GM20000 (cell line): ENCODE data around the gene ZNF688.

Experiments
- DNase-seq: peaks from one replicate; pipeline ENCODE4 v3.0.0; 2012; ENCODE audit warnings: low spot score
- TF ChIP-seq, protein P1 (sequence below): IDR thresholded peaks from 2 replicates; pipeline ENCODE4 v1.5.1; 2012; ENCODE audit warnings: mild to moderate bottlenecking, control low read depth; ENCODE audit errors: extremely low read depth, missing control alignments

Gene ZNF688

DNA sequence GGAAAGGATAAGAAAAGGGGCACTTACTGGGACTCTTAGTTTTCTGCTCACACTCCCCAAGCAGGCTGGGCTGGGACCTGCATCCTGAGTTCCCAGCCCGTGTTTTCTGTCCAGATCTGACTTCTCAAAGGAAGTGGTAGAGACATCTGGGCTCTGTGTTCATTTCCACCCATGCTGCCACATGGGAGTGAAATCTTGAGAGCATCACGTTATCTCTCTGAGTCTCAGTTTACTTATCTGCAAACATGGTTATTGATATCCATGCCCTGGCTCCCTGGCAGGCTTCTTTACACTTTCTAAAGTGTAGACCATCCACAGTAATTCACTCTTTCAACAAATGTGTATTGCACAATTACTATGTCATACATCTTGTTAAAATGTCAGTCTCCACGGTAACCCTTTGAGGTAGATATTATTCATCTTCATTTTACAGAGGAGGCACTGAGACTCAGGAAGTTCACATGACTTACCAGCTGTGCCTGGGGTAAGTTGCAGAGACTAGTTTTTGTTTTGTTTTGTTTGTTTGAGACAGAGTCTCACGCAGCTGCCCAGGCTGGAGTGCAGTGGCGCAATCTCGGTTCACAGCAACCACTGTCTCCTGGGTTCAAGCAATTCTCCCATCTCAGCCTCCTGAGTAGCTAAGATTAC lies 3.4 kb downstream of the ZNF688 start:
- peak; percentile 73 for DNase-seq
- TF ChIP-seq, protein P1, sequence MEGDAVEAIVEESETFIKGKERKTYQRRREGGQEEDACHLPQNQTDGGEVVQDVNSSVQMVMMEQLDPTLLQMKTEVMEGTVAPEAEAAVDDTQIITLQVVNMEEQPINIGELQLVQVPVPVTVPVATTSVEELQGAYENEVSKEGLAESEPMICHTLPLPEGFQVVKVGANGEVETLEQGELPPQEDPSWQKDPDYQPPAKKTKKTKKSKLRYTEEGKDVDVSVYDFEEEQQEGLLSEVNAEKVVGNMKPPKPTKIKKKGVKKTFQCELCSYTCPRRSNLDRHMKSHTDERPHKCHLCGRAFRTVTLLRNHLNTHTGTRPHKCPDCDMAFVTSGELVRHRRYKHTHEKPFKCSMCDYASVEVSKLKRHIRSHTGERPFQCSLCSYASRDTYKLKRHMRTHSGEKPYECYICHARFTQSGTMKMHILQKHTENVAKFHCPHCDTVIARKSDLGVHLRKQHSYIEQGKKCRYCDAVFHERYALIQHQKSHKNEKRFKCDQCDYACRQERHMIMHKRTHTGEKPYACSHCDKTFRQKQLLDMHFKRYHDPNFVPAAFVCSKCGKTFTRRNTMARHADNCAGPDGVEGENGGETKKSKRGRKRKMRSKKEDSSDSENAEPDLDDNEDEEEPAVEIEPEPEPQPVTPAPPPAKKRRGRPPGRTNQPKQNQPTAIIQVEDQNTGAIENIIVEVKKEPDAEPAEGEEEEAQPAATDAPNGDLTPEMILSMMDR: no peak

DNA sequence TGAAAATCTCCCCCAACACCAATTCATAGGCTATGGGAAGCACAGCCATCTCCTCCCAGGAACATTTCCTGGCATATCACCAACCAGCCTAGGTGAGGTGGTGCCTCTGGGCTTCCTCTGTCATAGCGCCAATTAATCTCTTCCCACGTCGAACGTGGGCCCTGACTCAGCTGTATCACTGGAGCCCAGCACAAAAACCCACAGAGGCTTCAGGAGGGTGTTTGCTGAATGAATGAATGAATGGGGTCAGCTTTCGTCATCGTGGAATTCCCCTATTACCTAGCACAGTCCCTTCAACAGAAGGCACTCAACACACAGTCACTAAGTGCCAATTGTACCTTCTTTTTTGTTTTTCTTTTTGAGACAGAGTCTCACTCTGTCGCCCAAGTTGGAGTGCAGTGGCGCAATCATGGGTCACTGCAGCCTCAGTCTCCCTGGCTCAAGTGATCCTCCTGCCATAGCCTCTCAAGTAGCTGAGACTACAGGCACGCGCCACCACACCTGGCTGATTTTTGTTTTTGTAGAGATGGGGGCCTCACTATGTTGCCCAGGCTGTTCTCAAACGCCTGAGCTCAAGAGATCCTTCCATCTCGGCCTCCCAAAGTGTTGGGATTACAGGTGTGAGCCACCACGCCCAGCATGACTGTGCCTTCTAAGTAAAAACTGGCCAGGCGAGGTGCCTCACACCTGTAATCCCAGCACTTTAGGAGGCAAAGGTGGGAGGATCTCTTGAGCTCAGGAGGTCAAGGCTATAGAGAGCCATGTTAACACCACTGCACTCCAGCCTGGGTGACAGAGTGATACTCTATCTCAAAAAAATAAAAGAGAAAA lies 4.1 kb downstream of the ZNF688 start:
- TF ChIP-seq, protein P1: no peak
- peak; percentile 52 for DNase-seq

DNA sequence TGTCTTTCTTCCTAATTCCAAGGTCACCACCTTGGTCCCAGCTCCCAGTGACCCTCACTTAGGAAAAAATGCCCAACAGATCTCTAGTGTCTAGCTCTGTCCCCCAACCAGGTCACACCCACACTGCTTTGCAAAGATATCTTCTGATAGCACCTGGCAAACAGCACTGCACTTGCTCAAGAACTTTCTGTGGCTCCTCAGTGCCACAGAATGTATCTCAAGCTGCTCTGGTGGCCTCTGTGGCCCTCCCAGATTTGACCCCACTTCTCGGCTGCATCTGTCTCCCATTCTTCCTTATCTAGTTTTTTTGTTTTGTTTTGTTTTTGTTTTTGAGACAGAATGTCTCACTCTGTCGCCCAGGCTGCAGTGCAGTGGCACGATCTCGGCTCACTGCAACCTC lies 5.0 kb downstream of the ZNF688 start:
- no peak for DNase-seq
- TF ChIP-seq, protein P1: no peak

DNA sequence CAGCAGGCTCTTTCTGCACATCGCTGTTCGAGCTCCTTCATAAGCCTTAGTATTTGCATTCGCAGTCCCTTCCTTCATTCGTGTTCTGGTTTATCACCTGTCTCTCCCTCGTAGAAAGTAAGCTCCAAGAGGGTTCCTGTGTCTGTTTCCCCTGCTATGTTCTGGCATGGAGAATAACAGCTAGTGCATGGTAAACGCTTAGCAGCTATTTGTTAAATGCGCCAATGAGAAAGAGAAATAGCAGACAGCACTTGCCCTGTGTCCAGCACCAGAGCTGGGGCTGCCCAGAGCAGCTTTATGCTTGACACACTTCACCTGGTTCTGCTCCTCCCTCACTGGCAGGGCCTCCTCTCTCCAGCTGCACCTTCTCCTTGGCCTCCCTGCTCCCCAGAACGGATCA lies 5.5 kb downstream of the ZNF688 start:
- no peak for DNase-seq
- TF ChIP-seq, protein P1: no peak

DNA sequence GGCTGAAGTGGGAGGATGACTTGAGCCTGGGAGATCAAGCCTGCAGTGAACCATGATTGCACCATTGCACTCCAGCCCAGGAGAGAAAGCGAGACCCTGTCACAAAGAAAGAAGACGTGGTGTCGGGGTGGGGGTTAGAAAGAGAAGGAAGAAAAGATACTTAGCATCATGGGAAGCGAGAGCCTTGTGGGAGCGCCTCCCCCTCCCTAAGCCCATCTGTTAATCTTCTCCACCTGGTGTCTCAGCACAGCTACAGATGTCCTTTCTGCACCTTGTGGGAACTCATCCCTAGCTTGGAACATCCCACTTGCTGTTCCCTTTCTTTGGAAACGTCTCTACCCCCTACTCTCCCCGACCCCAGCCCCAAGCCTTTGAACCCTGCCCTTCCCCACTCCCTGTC lies 6.0 kb downstream of the ZNF688 start:
- no peak for DNase-seq
- TF ChIP-seq, protein P1: no peak

DNA sequence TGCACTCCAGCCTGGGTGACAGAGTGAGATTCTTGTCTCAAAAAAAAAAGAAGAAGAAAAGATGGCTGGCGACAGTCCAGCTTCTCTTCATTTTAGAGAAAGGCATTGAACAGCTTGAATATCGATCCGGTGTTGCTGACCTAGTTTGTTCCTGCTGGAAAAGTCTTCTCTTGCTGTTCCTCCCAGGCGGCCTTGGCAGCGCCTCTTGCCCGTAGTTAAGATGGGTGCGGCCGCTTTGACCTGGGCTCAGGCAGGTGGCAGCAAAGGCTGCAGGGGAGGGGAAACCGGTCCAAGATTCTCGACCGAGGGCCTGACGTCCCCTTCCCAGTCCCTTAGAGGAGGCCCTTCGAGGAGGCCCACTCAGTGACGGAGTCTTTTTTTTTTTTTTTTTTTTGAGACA lies 9.5 kb downstream of the ZNF688 start:
- DNase-seq: no peak
- TF ChIP-seq, protein P1: no peak

DNA sequence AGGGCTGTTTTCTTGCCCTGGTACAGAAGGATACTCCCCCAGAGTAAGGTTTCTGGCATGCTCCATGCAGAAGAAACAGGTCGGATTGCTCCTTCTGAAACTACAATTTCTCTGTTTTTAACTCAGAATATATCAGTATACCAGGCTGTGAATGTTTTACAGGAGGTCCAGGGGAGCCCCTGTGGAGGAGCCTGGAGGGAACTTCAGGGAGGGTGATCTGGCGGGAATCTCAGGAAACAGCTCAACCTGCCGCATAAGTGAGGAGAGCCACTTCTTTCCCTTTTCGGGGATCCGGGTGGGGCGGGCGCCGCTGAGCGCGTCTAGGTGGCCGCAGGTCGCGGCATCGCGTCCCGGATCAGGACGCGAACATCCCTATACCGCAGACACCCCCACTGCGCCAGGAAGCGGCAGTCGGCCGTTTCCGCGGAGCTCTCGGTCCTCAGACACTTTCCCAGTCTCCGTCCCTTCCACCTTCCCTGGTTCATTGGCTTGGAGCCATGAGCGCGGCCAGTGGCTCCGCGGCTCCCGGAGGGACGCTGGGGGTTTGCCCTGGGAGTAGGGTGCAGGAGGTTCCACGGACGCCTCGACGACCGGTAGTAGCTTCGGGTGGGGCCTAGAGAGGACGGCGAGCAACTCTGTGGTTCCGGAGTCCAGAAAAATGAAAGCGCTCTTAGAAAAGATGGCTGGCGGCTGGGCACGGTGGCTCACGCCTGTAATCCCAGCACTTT lies 10.3 kb downstream of the ZNF688 start:
- peak; percentile 37 for DNase-seq
- TF ChIP-seq, protein P1: no peak
